Measurements from ENCODE around the gene HOOK2.

Gene HOOK2

GRCh38 chr19:12767150-12767549 is 8.2 kb downstream of the HOOK2 start:
- H3K4me3 ChIP-seq = no peak overlapping the region
- H3K27ac ChIP-seq = no peak overlapping the region

DNA sequence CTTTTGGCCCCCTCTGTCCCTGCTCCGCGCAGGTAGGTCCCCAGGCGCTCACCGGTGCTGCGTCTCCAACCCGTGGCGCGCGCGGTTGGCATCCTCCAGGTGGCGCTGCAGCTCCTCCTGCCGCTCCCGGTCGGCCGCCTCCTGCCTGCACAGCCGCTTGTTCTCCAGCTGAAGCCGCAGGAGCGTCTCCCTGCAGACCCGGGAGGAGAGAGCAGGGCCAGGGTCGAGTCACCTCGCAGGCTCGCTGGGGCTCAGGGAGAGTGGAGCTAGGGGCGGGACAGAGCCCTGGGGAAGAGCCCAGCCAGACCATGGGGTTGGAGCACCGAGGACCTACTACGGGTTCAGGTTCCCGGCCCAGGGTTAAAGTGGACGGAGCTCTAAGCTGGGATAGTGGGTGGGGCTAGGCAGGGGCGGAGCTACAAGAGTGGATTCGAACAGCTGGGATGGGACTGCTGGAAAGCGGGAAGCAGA is 9.3 kb downstream of the HOOK2 start:
- H3K4me3 ChIP-seq = peak overlapping the region in 6 of 7 experiments; percentile 7 to 40 (median 34)

GRCh38 chr19:12764698-12765097 is 10.7 kb downstream of the HOOK2 start:
- Histone ChIP-seq H3K27ac (no peak overlapping the region), H3K4me3 (no peak overlapping the region)

More for the DNA sequence above, 9.3 kb downstream of the HOOK2 start:
- H3K27ac ChIP-seq = peak overlapping the region in 3 of 21 experiments; percentile 27 to 37 (median 33)

DNA sequence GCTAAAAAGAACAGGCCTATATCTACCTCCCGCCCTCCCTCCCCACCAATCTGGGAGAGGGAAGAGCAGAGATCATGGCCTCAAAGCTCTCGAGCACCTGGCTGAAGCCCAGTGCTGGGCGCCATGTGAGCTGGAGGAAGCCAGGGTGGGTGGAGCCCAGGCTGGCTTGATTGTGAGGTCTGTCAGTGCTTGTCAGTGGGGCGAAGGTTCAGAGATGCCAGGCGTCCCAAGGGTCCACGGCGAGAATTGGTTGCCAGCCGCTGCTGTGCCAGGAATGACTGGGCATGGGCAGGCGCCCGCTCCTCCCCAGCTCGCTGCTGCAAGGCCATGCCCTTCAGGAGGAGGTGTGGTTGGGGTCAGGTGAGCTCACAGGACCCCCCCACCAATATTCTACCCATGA is 12.3 kb downstream of the HOOK2 start:
- no peak overlapping the region for H3K27ac ChIP-seq

GRCh38 chr19:12759686-12760085 is 15.7 kb downstream of the HOOK2 start:
- Histone ChIP-seq H3K4me3 (no peak overlapping the region), H3K27ac (no peak overlapping the region)

More for the DNA sequence above, 12.3 kb downstream of the HOOK2 start:
- H3K4me3 ChIP-seq = no peak overlapping the region

- H3K4me3 ChIP-seq = peak overlapping the region in 5 of 7 experiments; percentile 7 to 32 (median 18)
- peak overlapping the region in 3 of 21 experiments; percentile 13 to 73 (median 59) for H3K27ac ChIP-seq
Observed at GRCh38 chr19:12757544-12758274, 17.6 kb downstream of the HOOK2 start.

- no peak overlapping the region for H3K27ac ChIP-seq
- H3K4me3 ChIP-seq = no peak overlapping the region
Observed at GRCh38 chr19:12756150-12756883, 19.0 kb downstream of the HOOK2 start.

GRCh38 chr19:12754465-12755196 is 20.7 kb downstream of the HOOK2 start:
- Histone ChIP-seq H3K27ac (peak overlapping the region in 1 of 21 experiments; percentile 9), H3K4me3 (no peak overlapping the region)

DNA sequence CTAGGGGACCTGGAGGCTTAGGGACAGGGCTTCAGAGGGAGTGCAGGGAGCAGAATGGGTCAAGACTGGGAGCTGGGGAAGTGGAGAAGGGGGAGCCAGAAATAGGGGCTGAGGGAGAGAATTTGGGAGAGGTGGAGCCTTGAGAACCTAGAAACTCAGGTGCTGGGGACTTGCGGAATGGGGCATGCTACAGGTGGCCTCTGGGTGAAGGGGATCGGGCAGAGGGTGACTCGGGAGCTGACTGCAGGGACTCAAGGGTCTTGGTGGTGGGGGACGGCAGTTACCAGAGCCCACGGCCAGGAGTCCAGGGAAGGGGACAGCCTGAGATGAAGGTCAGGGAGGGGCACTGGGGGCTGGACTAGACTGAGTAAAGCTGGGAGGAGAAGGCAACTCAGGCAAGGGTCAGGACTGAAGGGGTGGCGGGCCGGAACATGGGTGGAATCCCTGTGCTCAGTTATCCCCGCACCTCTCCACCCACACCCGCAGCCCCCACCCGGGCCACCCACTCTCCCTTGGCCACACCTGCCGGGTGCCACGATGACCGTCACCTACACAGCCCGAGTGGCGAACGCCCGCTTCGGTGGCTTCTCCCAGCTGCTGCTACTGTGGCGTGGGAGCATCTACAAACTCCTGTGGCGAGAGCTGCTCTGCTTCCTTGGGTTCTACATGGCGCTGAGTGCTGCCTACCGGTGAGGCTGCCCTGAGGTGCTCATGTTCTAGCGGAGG is 23.1 kb downstream of the HOOK2 start:
- no peak overlapping the region for H3K4me3 ChIP-seq
- H3K27ac ChIP-seq = no peak overlapping the region

- Histone ChIP-seq H3K4me3 (no peak within 1 kb of the TSS), H3K27ac (peak within 1 kb of the TSS in 4 of 21 experiments; percentile 35 to 62 (median 52))
Observed at GRCh38 chr19:12751635-12752034, 23.7 kb downstream of the HOOK2 start, which contains the start of gene BEST2. Gene BEST2 (plus strand): TSS chr19:12751791. CDS start chr19:12752593, 802 bp downstream.

- H3K4me3 ChIP-seq = no peak overlapping the region
- H3K27ac ChIP-seq = peak overlapping the region in 4 of 21 experiments; percentile 35 to 62 (median 52)
Observed at GRCh38 chr19:12750851-12751250, 24.5 kb downstream of the HOOK2 start.

DNA sequence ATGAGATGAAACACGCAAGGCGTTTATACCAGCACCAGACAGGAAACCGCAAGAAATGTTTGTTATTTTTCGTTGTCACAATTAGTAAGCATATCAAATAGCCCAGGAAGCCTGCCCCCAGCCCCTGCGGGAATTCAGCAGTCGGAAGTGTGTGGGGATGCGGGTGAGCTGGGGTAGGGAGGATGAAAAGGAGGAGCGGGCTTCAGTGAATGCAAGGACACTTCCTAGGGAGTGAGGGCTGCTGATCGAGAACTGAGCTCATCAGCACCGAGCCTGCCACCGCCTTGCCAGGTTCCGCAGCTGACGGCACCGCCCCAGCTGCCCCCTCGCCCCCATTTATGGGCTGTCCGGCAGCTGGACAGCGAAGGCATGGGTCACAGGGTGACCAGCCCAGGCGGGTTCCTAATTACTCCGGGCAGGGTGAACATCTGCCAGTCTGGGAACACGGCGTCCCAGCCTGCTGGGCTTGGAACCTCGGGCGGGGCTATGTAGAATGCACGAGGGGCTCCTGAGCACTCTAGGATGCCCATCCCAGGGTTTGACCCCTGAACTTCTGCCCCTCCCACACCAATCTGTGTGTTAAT is 25.3 kb downstream of the HOOK2 start:
- no peak overlapping the region for H3K4me3 ChIP-seq

DNA sequence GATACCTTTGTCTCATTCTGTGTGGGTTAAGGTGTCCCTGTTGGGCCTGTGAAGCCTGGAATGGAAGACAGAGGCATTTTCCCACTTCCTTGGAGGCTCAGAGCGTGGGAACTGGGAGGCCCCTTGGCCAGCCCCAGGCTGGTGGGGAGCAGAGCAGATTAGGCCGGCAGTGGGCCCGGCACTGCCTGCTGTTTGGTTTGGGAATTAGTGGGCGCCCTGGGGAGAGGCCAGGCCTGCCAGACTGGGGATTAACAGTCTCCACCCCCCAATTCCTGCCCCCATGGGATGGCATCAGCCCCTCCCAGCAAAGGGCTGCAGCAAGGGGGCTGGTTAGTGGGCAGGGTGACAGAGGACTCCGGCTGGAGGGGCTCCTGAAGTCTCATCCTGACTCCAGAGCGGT is 26.9 kb downstream of the HOOK2 start:
- H3K27ac ChIP-seq = no peak overlapping the region

More for the DNA sequence above, 25.3 kb downstream of the HOOK2 start:
- peak overlapping the region in 9 of 21 experiments; percentile 1 to 73 (median 35) for H3K27ac ChIP-seq

DNA sequence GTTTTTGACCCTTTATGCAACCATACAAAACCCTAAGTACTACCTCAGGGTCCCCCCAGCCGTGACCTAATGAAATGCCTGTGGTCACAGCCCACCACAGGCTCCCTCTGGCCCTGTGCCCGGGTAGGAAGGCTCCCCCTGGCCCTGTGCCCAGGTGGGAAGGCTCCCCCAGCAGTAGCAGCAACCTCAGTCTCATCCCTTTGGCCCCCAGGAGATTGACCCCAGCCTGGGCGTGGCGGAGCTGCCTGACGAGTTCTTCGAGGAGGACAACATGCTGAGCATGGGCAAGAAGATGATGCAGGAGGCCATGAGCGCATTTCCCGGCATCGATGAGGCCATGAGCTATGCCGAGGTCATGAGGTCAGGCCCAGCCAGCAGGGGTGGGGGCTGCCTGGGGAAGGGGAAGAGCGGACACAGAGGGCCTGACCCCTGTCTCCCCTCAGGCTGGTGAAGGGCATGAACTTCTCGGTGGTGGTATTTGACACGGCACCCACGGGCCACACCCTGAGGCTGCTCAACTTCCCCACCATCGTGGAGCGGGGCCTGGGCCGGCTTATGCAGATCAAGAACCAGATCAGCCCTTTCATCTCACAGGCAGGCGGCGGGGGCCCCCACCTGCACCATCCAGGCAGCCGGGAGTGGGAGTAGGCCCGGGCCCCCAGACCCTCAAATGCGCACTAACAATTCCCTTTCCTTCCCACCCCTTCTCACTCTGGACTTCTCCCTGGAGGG is 30.0 kb downstream of the HOOK2 start:
- H3K4me3 ChIP-seq = no peak overlapping the region
- H3K27ac ChIP-seq = no peak overlapping the region

More for the DNA sequence above, 26.9 kb downstream of the HOOK2 start:
- H3K4me3 ChIP-seq = no peak overlapping the region

GRCh38 chr19:12737835-12738351 is 37.5 kb downstream of the HOOK2 start:
- Histone ChIP-seq H3K27ac (peak overlapping the region in 20 of 21 experiments; percentile 85 to 99 (median 96)), H3K4me3 (peak overlapping the region; percentile 69 to 91 (median 85))

GRCh38 chr19:12736995-12737834 is 38.1 kb downstream of the HOOK2 start, which contains the start of gene GET3:
Gene GET3 (plus strand): TSS chr19:12737497. CDS start chr19:12737506, 9 bp downstream.
- H3K27ac ChIP-seq = peak within 1 kb of the TSS; percentile 16 to 99 (median 96)

More at GRCh38 chr19:12736995-12737834, 38.1 kb downstream of the HOOK2 start, which contains the start of gene GET3:
- H3K4me3 ChIP-seq = peak within 1 kb of the TSS; percentile 69 to 91 (median 85)
